NB4 (cell line): Measurements from ENCODE around the gene RASIP1.
A peak's percentile ranks its signal among the peaks of the same experiment; 100 is the strongest.

Experiments used
- DNase-seq: peaks from one replicate; pipeline ENCODE4 v3.0.0; 2010; ENCODE audit warnings: low read depth
- H3K4me3 ChIP-seq: one replicate; pipeline ENCODE4 v1.5.1; 2011; ENCODE audit warnings: mild to moderate bottlenecking, low read depth, low read length, moderate library complexity
- MYC ChIP-seq: IDR thresholded peaks from 2 replicates; pipeline ENCODE4 v1.6.1; 2011; ENCODE audit warnings: low read depth, low read length
- POLR2A ChIP-seq: IDR thresholded peaks from 2 replicates; pipeline ENCODE4 v1.6.1; 2011; ENCODE audit warnings: mild to moderate bottlenecking; ENCODE audit not compliant: insufficient read length; ENCODE audit errors: extremely low read depth
- TF ChIP-seq, protein P1 (sequence below): IDR thresholded peaks from 2 replicates; pipeline ENCODE4 v1.6.1; 2011; ENCODE audit warnings: low read depth, low read length
- TF ChIP-seq, protein P2 (sequence below): IDR thresholded peaks from one replicate; pipeline ENCODE4 v1.5.1; 2012; ENCODE audit warnings: low read depth, low read length

Gene RASIP1

DNA sequence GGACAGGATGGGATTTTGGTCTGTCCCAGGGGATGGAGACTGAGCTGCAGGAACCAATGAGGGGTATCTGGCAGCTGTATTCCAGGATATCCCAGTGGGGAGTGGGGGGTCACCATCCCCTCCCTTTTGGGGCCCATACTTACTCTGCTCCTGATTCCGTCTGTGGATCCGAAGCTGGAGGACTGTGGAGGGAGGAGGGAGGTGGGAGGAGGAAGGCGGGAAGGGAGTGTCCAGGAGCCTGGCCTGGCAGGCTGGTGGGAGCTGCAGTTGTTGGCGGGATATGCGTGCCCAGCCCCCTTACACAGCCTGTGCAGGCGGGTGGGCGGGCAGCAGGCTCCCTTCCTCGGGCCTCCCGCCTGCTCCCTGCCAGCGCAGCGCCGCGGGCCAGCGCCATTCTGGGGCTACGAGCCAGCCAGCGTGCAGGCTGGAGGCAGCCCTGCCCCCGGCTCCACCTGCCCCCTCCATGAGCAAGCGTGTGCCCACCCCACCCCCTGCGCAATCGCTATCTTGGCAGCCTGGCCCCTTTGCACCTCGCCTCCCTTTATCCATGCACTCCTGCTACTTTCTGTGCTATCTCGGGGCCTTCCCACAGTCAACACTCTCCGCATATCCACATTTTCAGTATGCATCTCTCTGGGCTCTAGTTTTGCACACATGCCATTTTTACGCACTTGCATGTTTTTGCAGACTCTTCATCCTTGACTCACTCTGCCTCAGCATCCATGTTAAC lies 23.7 kb downstream of the RASIP1 start:
- no peak for TF ChIP-seq POLR2A
- TF ChIP-seq, protein P1, sequence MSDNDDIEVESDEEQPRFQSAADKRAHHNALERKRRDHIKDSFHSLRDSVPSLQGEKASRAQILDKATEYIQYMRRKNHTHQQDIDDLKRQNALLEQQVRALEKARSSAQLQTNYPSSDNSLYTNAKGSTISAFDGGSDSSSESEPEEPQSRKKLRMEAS: no peak
- TF ChIP-seq MYC: no peak
- TF ChIP-seq, protein P2, sequence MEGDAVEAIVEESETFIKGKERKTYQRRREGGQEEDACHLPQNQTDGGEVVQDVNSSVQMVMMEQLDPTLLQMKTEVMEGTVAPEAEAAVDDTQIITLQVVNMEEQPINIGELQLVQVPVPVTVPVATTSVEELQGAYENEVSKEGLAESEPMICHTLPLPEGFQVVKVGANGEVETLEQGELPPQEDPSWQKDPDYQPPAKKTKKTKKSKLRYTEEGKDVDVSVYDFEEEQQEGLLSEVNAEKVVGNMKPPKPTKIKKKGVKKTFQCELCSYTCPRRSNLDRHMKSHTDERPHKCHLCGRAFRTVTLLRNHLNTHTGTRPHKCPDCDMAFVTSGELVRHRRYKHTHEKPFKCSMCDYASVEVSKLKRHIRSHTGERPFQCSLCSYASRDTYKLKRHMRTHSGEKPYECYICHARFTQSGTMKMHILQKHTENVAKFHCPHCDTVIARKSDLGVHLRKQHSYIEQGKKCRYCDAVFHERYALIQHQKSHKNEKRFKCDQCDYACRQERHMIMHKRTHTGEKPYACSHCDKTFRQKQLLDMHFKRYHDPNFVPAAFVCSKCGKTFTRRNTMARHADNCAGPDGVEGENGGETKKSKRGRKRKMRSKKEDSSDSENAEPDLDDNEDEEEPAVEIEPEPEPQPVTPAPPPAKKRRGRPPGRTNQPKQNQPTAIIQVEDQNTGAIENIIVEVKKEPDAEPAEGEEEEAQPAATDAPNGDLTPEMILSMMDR: no peak
- no peak for DNase-seq
- no peak overlapping the region for H3K4me3 ChIP-seq

DNA sequence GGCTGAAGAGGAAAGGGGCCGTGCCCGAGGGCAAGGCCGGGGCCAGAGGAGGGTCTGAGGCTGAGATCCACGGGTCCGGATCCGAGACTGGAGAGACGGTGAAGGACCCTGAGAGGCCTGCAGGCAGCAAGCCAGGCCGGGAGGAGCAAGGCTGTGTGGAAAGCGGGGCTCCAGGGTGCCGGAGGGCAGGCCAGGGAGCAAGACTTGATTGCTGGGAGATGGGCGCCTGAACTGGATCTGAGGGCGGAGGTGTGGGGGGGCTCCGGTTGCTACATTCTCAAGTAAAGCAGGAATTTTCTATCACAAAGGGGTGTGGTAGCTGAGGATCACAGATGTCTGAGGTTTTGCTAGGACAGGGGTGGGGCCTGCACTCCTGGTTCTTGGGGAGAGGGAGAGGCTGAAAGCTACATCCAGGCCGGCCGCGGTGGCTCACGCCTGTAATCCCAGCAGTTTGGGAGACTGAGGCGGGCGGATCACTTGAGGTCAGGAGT lies 24.7 kb downstream of the RASIP1 start:
- no peak for DNase-seq
- H3K4me3 ChIP-seq: no peak overlapping the region
- TF ChIP-seq, protein P2: no peak
- TF ChIP-seq POLR2A (no peak), MYC (no peak)
- TF ChIP-seq, protein P1: no peak

DNA sequence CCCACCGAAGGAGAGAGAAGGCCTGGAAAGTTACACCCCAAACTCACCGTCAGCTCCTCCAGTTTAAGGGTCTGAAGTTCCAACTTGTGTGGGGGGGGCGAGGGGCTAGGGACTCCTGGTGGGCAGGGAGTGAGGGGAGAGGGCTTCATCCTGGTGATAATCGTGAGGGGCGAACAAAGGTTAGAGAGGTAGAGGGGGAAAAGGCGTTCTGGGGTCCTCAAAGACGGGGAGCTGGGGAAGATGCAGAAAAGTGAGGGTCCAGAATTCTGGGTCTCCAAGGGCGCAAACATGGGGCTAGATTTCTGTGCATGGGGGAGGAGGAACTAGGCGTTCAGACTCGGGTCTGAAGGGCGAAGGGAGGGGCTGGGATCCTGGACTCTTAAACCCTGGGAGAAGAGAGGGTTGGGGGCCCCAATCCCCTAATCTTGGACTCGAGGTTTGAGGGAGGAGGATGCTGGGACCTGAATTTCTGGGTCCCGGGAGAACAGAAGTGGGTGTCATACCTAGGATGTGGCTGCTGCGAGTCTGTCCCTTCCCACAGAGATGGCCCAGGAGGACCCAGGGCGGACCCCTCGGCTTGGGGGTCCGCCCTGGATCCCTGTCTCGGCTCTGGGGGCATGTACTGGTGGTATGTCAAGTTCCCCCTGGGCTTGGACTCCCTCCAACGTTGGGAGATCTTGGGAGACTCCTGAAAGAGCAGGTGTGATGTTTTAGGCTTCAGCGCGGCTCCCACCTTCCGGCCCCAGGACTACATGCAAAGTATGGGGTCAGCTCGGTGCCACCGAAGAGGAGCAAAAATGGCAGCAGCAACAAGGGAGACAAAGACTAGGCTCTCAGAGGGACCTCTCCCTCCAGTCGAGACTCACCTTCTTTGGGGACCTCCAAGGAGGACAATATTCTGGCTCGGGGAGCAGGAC lies 25.4 kb downstream of the RASIP1 start:
- no peak for TF ChIP-seq POLR2A
- peak; percentile 23; the same call in 1 of the 2 replicates for TF ChIP-seq MYC
- TF ChIP-seq, protein P1: 0 out of 2 replicates have a peak, but pooled peaks have one; percentile 8
- peak overlapping the region; percentile 64 for H3K4me3 ChIP-seq
- DNase-seq: no peak

DNA sequence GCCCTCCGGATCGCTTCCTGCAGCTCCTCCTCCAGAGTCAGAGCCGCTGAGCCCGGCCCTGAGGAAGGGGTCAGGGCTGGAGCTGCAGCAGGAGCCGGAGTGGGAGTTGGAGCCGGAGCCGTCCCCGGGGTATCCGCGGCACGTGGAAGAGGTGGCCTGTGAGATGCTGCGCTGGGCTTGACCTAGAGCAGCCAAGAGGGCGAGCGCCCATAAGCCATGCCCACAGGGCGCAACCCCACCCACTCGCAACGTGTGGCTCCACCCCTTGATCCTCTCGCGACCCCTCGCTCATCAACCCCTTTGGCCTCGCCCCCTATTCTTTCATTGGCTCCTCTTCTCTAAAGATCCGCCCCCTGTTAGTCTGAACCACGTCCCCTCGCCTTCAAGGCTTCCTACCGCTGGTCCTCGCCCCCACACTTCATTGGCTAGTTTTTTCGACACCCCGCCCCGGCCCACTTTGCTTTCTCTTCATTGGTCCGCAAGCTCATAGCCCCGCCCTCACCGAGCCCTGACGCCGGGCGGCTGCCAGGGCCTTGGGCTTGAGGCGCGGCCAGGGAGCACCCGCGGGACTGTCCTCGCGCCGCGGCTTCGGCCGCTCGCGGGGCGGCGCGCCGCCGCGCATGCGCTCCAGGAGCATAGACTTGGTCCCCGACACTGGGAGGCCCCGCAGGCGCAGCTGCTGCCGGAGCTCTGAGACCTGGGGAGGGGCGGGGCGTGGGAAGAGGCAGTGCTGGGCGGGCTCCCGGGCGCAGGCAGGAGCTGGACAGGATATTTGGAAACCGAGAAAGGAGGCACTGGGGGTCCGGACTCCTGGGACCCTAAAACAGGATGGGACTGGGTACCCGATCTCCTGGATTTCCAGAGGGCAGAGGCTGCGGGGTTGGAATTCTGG lies 26.3 kb downstream of the RASIP1 start:
- peak; percentile 61; the same call in 1 of the 2 replicates for TF ChIP-seq MYC
- TF ChIP-seq POLR2A: peak; percentile 63
- TF ChIP-seq, protein P2: peak; percentile 23
- TF ChIP-seq, protein P1: peak; percentile 78
- DNase-seq: peak; percentile 100
- peak overlapping the region; percentile 64 for H3K4me3 ChIP-seq

DNA sequence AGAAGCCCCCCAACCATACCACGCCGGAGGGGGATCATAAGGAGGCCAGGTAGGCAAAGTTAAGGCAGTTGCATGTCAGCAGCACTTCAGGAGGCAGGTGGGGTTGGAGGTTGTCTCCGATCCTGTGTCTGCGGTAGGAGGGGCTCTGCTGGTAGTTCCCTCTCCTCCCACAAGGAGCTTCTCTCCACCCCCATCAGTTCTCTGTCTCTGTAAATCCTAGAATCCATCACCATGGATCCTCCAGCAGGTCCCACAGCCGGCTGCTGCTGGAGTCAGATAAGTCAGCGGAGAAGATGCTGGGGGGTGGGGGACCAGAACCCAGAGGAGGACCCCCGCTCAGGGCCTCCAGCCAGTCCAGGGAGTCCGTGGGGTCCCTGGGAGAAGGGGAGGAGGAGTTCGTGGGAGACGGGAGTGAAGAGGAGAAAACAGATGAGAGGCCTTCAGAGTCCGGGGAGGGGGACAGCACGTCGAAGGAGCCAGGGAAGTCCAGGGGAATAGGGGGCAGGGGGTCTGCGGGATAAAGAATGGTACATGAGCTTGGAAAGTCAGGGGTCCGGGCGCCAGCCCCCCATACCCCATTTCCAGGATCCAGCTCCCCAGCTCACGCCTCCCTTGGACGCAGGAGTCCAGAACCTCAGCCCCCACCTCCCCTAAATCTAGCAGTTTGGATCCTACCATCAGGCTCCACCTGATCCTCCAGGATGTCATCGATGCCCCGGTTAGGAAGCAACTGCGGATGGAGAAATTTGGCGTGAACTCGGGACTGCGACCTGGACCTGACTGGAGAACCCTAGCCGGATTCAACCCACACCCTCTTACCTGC lies 27.2 kb downstream of the RASIP1 start:
- H3K4me3 ChIP-seq: peak overlapping the region; percentile 63
- DNase-seq: peak; percentile 60
- TF ChIP-seq POLR2A (no peak), MYC (no peak)
- TF ChIP-seq, protein P2: peak; percentile 32
- TF ChIP-seq, protein P1: no peak
